BJ (cell line): ENCODE results near the gene CHRM3. TPM values are rescaled to one million over a fixed set of nuclear protein-coding genes. Genes with fewer than 3 reads are reported as not detected.

Experiments used
- CTCF ChIA-PET: fragments of 350-600 bp; formaldehyde crosslinking; extraction: SDS; loops from one replicate; lab custom pipeline; 2021; ENCODE audit warnings: antibody characterized with exemption, inconsistent platforms; lab: Yijun Ruan, JAX
- POLR2A ChIA-PET: fragments of 300-600 bp; sonication (Branson Sonifier 250); formaldehyde crosslinking; extraction: SDS; loops from one replicate; lab custom pipeline; 2021; ENCODE audit warnings: antibody characterized with exemption; lab: Charles Lee
- DNase-seq: peaks from one replicate; pipeline ENCODE4 v3.0.0-alpha.2; 2011; ENCODE audit warnings: low read depth
- H3K27me3 ChIP-seq: 2 replicates; pipeline ENCODE4 v1.6.0; 2011; ENCODE audit warnings: low read length; ENCODE audit not compliant: control insufficient read depth, insufficient read depth
- H3K36me3 ChIP-seq: 2 replicates; pipeline ENCODE4 v1.5.1; 2011; ENCODE audit warnings: low read length; ENCODE audit not compliant: control insufficient read depth, insufficient read depth
- H3K4me3 ChIP-seq: 2 replicates; pipeline ENCODE4 v1.5.1; 2011; ENCODE audit warnings: low read depth, mild to moderate bottlenecking, control low read depth, low read length
- polyA plus RNA-seq: library from polyadenylated mRNA; depleted of rRNA; stranded (reverse); fragments of >200 nt; gene quantifications from 2 replicates; pipeline ENCODE4 v1.2.3, GENCODE V29; 2011
- TF ChIP-seq, protein P1 (sequence below): IDR thresholded peaks from 2 replicates; pipeline ENCODE4 v1.5.1; 2011; ENCODE audit warnings: low read depth, mild to moderate bottlenecking, control low read depth, inconsistent platforms, low read length, moderate library complexity; ENCODE audit not compliant: insufficient read depth

The CHRM3 gene
- polyA plus RNA-seq, 1 experiment, result 0.72 TPM

DNA sequence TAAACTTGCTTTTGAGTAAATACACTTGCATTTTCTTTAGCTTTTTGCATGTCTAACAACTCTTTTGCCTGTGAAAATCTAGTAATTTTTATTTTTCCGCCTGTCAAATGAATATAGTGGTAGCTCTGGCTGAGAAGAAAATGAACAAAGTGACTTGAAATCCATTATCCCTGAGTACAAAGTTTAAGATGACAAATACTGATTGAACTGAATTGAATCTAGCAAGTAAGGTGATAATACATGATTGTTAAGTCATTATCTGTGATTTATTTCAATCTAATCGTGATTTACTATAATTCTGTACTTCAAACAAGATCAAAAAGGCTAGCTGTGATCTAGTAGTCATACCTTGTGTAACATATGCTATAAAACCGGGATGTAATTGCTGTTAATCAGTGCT lies 42.8 kb downstream of the CHRM3 start:
- DNase-seq, result no peak
- Histone ChIP-seq H3K36me3 (no peaks in the 10 kb centered on the region), H3K4me3 (no peak overlapping the region), H3K27me3 (no peaks in the 10 kb centered on the region)
- ChIA-PET CTCF (interaction anchor here (0.7 kb wide), 1 partner anchor 105 kb away, joined by 3 read pairs; no protein-coding TSS in a partner anchor), POLR2A (no interaction called here)
- TF ChIP-seq, protein P1, sequence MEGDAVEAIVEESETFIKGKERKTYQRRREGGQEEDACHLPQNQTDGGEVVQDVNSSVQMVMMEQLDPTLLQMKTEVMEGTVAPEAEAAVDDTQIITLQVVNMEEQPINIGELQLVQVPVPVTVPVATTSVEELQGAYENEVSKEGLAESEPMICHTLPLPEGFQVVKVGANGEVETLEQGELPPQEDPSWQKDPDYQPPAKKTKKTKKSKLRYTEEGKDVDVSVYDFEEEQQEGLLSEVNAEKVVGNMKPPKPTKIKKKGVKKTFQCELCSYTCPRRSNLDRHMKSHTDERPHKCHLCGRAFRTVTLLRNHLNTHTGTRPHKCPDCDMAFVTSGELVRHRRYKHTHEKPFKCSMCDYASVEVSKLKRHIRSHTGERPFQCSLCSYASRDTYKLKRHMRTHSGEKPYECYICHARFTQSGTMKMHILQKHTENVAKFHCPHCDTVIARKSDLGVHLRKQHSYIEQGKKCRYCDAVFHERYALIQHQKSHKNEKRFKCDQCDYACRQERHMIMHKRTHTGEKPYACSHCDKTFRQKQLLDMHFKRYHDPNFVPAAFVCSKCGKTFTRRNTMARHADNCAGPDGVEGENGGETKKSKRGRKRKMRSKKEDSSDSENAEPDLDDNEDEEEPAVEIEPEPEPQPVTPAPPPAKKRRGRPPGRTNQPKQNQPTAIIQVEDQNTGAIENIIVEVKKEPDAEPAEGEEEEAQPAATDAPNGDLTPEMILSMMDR, result no peak

DNA sequence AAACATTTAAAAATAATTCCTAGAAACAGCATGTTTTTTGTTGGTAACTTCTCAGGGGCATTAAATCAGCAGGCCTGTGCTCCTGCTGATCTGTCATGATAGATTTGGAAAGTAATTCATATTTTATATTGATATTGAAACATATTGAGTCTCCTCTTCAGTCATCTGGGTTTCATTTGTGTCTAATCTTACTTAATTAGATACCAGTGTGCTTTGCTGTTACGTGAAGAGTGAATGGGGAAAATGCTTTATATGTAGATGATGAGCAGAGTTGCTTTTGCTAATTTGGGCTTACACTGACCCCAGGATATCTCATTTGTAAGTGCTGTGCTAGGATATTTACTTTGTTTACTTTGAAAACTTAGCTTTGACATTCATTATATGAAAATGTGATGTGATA lies 45.9 kb downstream of the CHRM3 start:
- CTCF ChIA-PET, result no interaction called here
- no peak for DNase-seq
- POLR2A ChIA-PET, result no interaction called here
- no peaks in the 10 kb centered on the region for H3K27me3 ChIP-seq
- H3K4me3 ChIP-seq, result no peak overlapping the region
- no peaks in the 10 kb centered on the region for H3K36me3 ChIP-seq
- TF ChIP-seq, protein P1, result no peak

DNA sequence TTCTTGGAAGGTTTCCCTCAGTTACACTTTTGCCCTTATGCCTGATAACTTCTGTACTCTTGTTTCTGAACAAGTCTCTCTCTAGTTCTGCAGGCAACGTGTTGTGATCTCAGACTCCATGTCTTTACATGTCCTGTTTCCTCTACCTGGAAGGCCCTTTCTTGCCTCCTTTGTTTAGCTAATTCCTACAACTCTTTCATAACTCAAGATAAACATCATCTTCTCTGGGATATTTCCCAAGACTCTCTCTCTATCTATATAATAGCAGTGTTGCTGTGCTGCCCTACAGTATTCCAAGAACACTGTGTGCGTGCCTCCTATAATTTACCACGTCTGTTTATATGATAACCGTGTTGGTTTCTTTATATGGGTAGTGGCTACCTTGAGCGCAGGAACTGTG lies 47.8 kb downstream of the CHRM3 start:
- Histone ChIP-seq H3K4me3 (no peak overlapping the region), H3K36me3 (no peaks in the 10 kb centered on the region), H3K27me3 (no peaks in the 10 kb centered on the region)
- ChIA-PET CTCF (no interaction called here), POLR2A (no interaction called here)
- TF ChIP-seq, protein P1, result no peak
- DNase-seq, result no peak
